RWPE1 (cell line): ENCODE measurements around the gene CAPN5.
"Not testable (repeated sequence)": the region's sequence is repeated elsewhere in the genome, so short reads cannot be mapped to it uniquely, and the experiment has no call there.

Experiments
- CTCF ChIA-PET: fragments of 350-600 bp; sonication (Branson Sonifier 250); formaldehyde crosslinking; extraction: SDS; loops from one replicate; lab custom pipeline; 2021; lab: Yijun Ruan, JAX
- POLR2A ChIA-PET: fragments of 400-600 bp; formaldehyde crosslinking; extraction: SDS; loops from one replicate; lab custom pipeline; 2020; ENCODE audit warnings: antibody characterized with exemption; ENCODE audit not compliant: low non-redundant PET; lab: Yijun Ruan, JAX
- DNase-seq: peaks from one replicate; pipeline ENCODE4 v3.0.0; 2012; ENCODE audit warnings: low spot score
- H3K27ac ChIP-seq: fragments of 450-650 bp; 2 replicates; pipeline ENCODE4 v1.5.1; 2017
- CTCF ChIP-seq: fragments of 450-650 bp; conservative IDR thresholded peaks from 2 replicates; pipeline ENCODE4 v1.5.1; 2017; ENCODE audit warnings: low read depth, mild to moderate bottlenecking

CAPN5 gene

GRCh38 chr11:77057938-77058474 is 8.8 kb upstream of the CAPN5 start:
- no peak for DNase-seq
- H3K27ac ChIP-seq, result no peak overlapping the region
- POLR2A ChIA-PET, result no interaction called here
- no peak for TF ChIP-seq CTCF
- CTCF ChIA-PET, result interaction anchor here (2.2 kb wide), 1 partner anchor 33 kb away, joined by 6 read pairs; no protein-coding TSS in a partner anchor

- DNase-seq, result no peak
- no peak for TF ChIP-seq CTCF
- ChIA-PET POLR2A (no interaction called here), CTCF (interaction anchor here (2.2 kb wide), 1 partner anchor 32 kb away, joined by 6 read pairs; no protein-coding TSS in a partner anchor)
- no peak overlapping the region for H3K27ac ChIP-seq
These were observed 7.9 kb upstream of the CAPN5 start for GRCh38 chr11:77058900-77059299.

- TF ChIP-seq CTCF, result no peak
- POLR2A ChIA-PET, result no interaction called here
- H3K27ac ChIP-seq, result no peak overlapping the region
- CTCF ChIA-PET, result interaction anchor here (2.2 kb wide), 1 partner anchor 31 kb away, joined by 6 read pairs; no protein-coding TSS in a partner anchor
- no peak for DNase-seq
These were observed 7.0 kb upstream of the CAPN5 start for GRCh38 chr11:77059806-77060205.

- ChIA-PET POLR2A (no interaction called here), CTCF (interaction anchor here (0.6 to 1.1 kb wide), 2 partner anchors 30 to 1505 kb away, joined by 4 read pairs; no protein-coding TSS in a partner anchor)
- DNase-seq, result no peak
- H3K27ac ChIP-seq, result no peak overlapping the region
- TF ChIP-seq CTCF, result no peak
These were observed 6.5 kb upstream of the CAPN5 start for GRCh38 chr11:77060234-77060633.

- CTCF ChIA-PET, result interaction anchor here (1.1 kb wide), 1 partner anchor 29 kb away, joined by 4 read pairs; no protein-coding TSS in a partner anchor
- DNase-seq, POLR2A ChIA-PET, H3K27ac ChIP-seq: not testable (repeated sequence)
These were observed 5.5 kb upstream of the CAPN5 start for GRCh38 chr11:77061258-77061657.

- DNase-seq, result no peak
- POLR2A ChIA-PET, result no interaction called here
These were observed 3.8 kb upstream of the CAPN5 start for GRCh38 chr11:77062924-77063323.

More at GRCh38 chr11:77062924-77063323, 3.8 kb upstream of the CAPN5 start:
- TF ChIP-seq CTCF, result no peak
- CTCF ChIA-PET, result interaction anchor here (0.7 to 2.2 kb wide), 5 partner anchors 15 to 32 kb away, joined by 3 to 11 read pairs (median 6); no protein-coding TSS in a partner anchor
- no peak overlapping the region for H3K27ac ChIP-seq
